H1 (cell line): ENCODE results near the gene EML1. TPM values are rescaled to one million over a fixed set of nuclear protein-coding genes. Genes with fewer than 3 reads are reported as not detected.

Experiments used
- CTCF ChIA-PET: fragments of 300-600 bp; sonication (Branson Sonifier 250); formaldehyde crosslinking; loops from one replicate; lab custom pipeline; 2021; ENCODE audit not compliant: partially characterized antibody; lab: Charles Lee
- POLR2A ChIA-PET: fragments of 300-600 bp; sonication (Branson Sonifier 250); formaldehyde crosslinking; loops from one replicate; lab custom pipeline; 2021; ENCODE audit warnings: inconsistent platforms; ENCODE audit not compliant: partially characterized antibody; lab: Charles Lee
- DNase-seq, 2 experiments: peaks; one replicate each; pipeline versions ENCODE4 v3.0.0 to v3.0.0-alpha.2; 2010 to 2022; ENCODE audit warnings: low spot score in 2 of 2, low read depth in 1 of 2, mixed read lengths in 1 of 2
- FAIRE-seq: peaks from 2 replicates; lab custom pipeline; 2011; peaks lifted over from hg19 to GRCh38; lab: Jason Lieb, UNC
- H2AFZ ChIP-seq: 2 replicates; pipeline ENCODE4 v1.8.1; 2012; ENCODE audit warnings: low read length, inconsistent platforms
- H2AK5ac ChIP-seq: 2 replicates; pipeline ENCODE4 v1.6.1; 2013; ENCODE audit warnings: low read depth, low read length
- H2BK120ac ChIP-seq: replicated peaks from 2 replicates; pipeline ENCODE3; 2013; ENCODE audit warnings: low read depth, low read length, inconsistent platforms
- H2BK12ac ChIP-seq: 2 replicates; pipeline ENCODE4 v1.6.1; 2013; ENCODE audit warnings: low read depth, low read length
- H2BK15ac ChIP-seq: 2 replicates; pipeline ENCODE4 v1.6.1; 2013; ENCODE audit warnings: low read length
- H2BK20ac ChIP-seq: 2 replicates; pipeline ENCODE4 v1.6.1; 2013; ENCODE audit warnings: low read length
- H2BK5ac ChIP-seq: 2 replicates; pipeline ENCODE4 v1.6.1; 2013; ENCODE audit warnings: low read depth, low read length
- H3K14ac ChIP-seq: 2 replicates; pipeline ENCODE4 v1.6.1; 2013; ENCODE audit warnings: inconsistent platforms; ENCODE audit not compliant: insufficient read length
- H3K18ac ChIP-seq: 2 replicates; pipeline ENCODE4 v1.6.1; 2013; ENCODE audit warnings: low read length; ENCODE audit errors: extremely low read depth
- H3K23ac ChIP-seq: 2 replicates; pipeline ENCODE4 v1.6.1; 2013; ENCODE audit warnings: inconsistent platforms; ENCODE audit not compliant: insufficient read length
- H3K23me2 ChIP-seq: 2 replicates; pipeline ENCODE4 v1.6.1; 2013; ENCODE audit warnings: low read depth, low read length
- H3K27ac ChIP-seq: 2 replicates; pipeline ENCODE4 v1.6.1; 2011; ENCODE audit warnings: low read depth, low read length, inconsistent platforms
- H3K27me3 ChIP-seq, 4 experiments: replicated peaks in 1 of 4; 1 replicate in 1 of 4; 2 replicates in 3 of 4; pipeline versions ENCODE4 v1.6.1 to v1.8.1; 2011 to 2013; ENCODE audit warnings: low read length in 3 of 4, mild to moderate bottlenecking in 3 of 4, inconsistent platforms in 2 of 4, mixed read lengths in 2 of 4, moderate library complexity in 1 of 4; ENCODE audit not compliant: control insufficient read depth in 3 of 4, insufficient read depth in 3 of 4; ENCODE audit errors: extremely low read depth in 1 of 4
- H3K36me3 ChIP-seq, 4 experiments: 2 replicates each; pipeline versions ENCODE4 v1.6.1 to v1.8.1; 2011 to 2013; ENCODE audit warnings: mild to moderate bottlenecking in 4 of 4, low read length in 3 of 4, moderate library complexity in 2 of 4, control low read depth in 1 of 4, inconsistent platforms in 1 of 4; ENCODE audit not compliant: insufficient read depth in 4 of 4, control insufficient read depth in 2 of 4
- H3K4ac ChIP-seq: replicated peaks from 2 replicates; pipeline ENCODE3; 2013; ENCODE audit warnings: low read length, low read depth, mixed read lengths, inconsistent platforms; ENCODE audit not compliant: insufficient read length
- H3K4me1 ChIP-seq, 4 experiments: replicated peaks in 1 of 4; 1 replicate in 1 of 4; 2 replicates in 3 of 4; pipeline versions ENCODE4 v1.6.1 to v1.8.1; 2011 to 2013; ENCODE audit warnings: low read length in 3 of 4, inconsistent platforms in 2 of 4, mixed read lengths in 1 of 4; ENCODE audit not compliant: insufficient read depth in 4 of 4, control insufficient read depth in 3 of 4
- H3K4me2 ChIP-seq, 2 experiments: 2 replicates each; pipeline versions ENCODE4 v1.6.1 to v1.8.1; 2011 to 2013; ENCODE audit warnings: low read depth in 2 of 2, low read length in 2 of 2, control low read depth in 1 of 2, inconsistent platforms in 1 of 2, mild to moderate bottlenecking in 1 of 2; ENCODE audit not compliant: insufficient read depth in 1 of 2
- H3K4me3 ChIP-seq, 4 experiments: fragments of 200-600, 300-600 bp in 1 of 4; sonication (generic), shearing (Covaris generic), sonication (Bioruptor Twin) in 1 of 4; 2 replicates each; pipeline versions ENCODE4 v1.5.1 to v1.8.1; 2011 to 2016; ENCODE audit warnings: low read length in 4 of 4, low read depth in 3 of 4, control low read depth in 2 of 4, inconsistent platforms in 2 of 4, mild to moderate bottlenecking in 2 of 4, mixed read lengths in 1 of 4, moderate library complexity in 1 of 4; ENCODE audit not compliant: insufficient read depth in 2 of 4; ENCODE audit errors: extremely low read depth in 1 of 4
- H3K56ac ChIP-seq: replicated peaks from 2 replicates; pipeline ENCODE3; 2013; ENCODE audit warnings: low read depth, mild to moderate bottlenecking, mixed read lengths, low read length, inconsistent platforms; ENCODE audit not compliant: insufficient read length
- H3K79me1 ChIP-seq: 2 replicates; pipeline ENCODE4 v1.6.1; 2013; ENCODE audit warnings: low read depth, low read length, control low read depth
- H3K79me2 ChIP-seq, 2 experiments: 2 replicates each; pipeline versions ENCODE4 v1.6.1 to v1.8.1; 2012 to 2013; ENCODE audit warnings: low read length in 2 of 2, mild to moderate bottlenecking in 2 of 2, inconsistent platforms in 1 of 2; ENCODE audit not compliant: insufficient read depth in 2 of 2, control insufficient read depth in 1 of 2
- H3K9ac ChIP-seq, 4 experiments: replicated peaks in 1 of 4; 1 replicate in 1 of 4; 2 replicates in 3 of 4; pipeline versions ENCODE4 v1.6.1 to v1.8.1; 2011 to 2013; ENCODE audit warnings: low read depth in 3 of 4, low read length in 3 of 4, control low read depth in 2 of 4, mild to moderate bottlenecking in 2 of 4, moderate library complexity in 2 of 4, inconsistent platforms in 1 of 4; ENCODE audit errors: extremely low read depth in 1 of 4
- H3K9me3 ChIP-seq, 2 experiments: 2 replicates each; pipeline versions ENCODE4 v1.6.1 to v1.8.1; 2012 to 2013; ENCODE audit warnings: mild to moderate bottlenecking in 2 of 2, moderate library complexity in 2 of 2, control low read depth in 1 of 2, inconsistent platforms in 1 of 2, low read depth in 1 of 2, low read length in 1 of 2, mixed read lengths in 1 of 2; ENCODE audit not compliant: insufficient read depth in 2 of 2
- H4K20me1 ChIP-seq, 2 experiments: replicated peaks in 1 of 2; 2 replicates each; pipeline versions ENCODE3 to v1.8.1; 2011 to 2013; ENCODE audit warnings: inconsistent platforms in 2 of 2, low read length in 2 of 2, mild to moderate bottlenecking in 1 of 2; ENCODE audit not compliant: insufficient read depth in 2 of 2, control insufficient read depth in 1 of 2
- H4K5ac ChIP-seq: 2 replicates; pipeline ENCODE4 v1.6.1; 2013; ENCODE audit warnings: low read length, low read depth, mixed read lengths, inconsistent platforms; ENCODE audit not compliant: insufficient read length
- H4K8ac ChIP-seq: 2 replicates; pipeline ENCODE4 v1.8.0; 2013; ENCODE audit warnings: mild to moderate bottlenecking, moderate library complexity, low read length, inconsistent platforms; ENCODE audit not compliant: insufficient read depth; ENCODE audit errors: extremely low read depth
- H4K91ac ChIP-seq: replicated peaks from 2 replicates; pipeline ENCODE3; 2013; ENCODE audit warnings: low read length, mixed read lengths, inconsistent platforms; ENCODE audit not compliant: insufficient read length
- CEBPB ChIP-seq: IDR thresholded peaks from 2 replicates; pipeline ENCODE4 v1.6.1; 2012; ENCODE audit warnings: low read depth, low read length
- JUND ChIP-seq: IDR thresholded peaks from 2 replicates; pipeline ENCODE4 v1.6.1; 2011; ENCODE audit warnings: mild to moderate bottlenecking, improper control_type of control experiment, low read length
- SAP30 ChIP-seq: fragments of 300-600 bp; sonication (generic); IDR thresholded peaks from 2 replicates; pipeline ENCODE4 v1.7.1; 2012; ENCODE audit warnings: low read length, moderate library complexity, mild to moderate bottlenecking, inconsistent platforms; ENCODE audit not compliant: insufficient read depth, insufficient replicate concordance
- TBP ChIP-seq: IDR thresholded peaks from 2 replicates; pipeline ENCODE4 v1.6.1; 2011; ENCODE audit warnings: low read depth, low read length, improper control_type of control experiment
- polyA plus RNA-seq, 7 experiments: library from polyadenylated mRNA; depleted of rRNA in 3 of 7; stranded (reverse) in 5 of 7; unstranded in 2 of 7; fragments of >200 nt in 5 of 7; fragments of 200-250 nt in 2 of 7; gene quantifications; 1 replicate in 5 of 7; 2 replicates in 1 of 7; 4 replicates in 1 of 7; pipeline versions ENCODE4 v1.2.1 to v1.2.3, GENCODE V29; 2011 to 2013; ENCODE audit warnings: missing spikeins in 2 of 7, mixed read lengths in 2 of 7
- total RNA-seq: library from RNA; stranded (reverse); fragmentation: NEBNext Ultra II Directional; extraction: Animal tissue kit (Norgen Biotek cat#: 25700); gene quantifications from 2 replicates; pipeline ENCODE4 v1.2.1, GENCODE V29; 2021

EML1 gene
- total and polyA plus RNA-seq, 2 of the 8 experiments (the other 6 are each of a cell fraction or from before 2014, with no cell fraction given), result 11.1 to 24.7 TPM

- no peak for TF ChIP-seq JUND
- no peak for TF ChIP-seq CEBPB
- TF ChIP-seq SAP30, result no peak
- TF ChIP-seq TBP, result no peak
- no peaks in the 10 kb centered on the region for H4K20me1 ChIP-seq
- no peak overlapping the region for H3K4me3 ChIP-seq
- FAIRE-seq, result no peak
- DNase-seq, result no peak
- H2BK120ac ChIP-seq, result no peak overlapping the region
- H3K9me3 ChIP-seq, result peaks cover 0 to 11% of the 10 kb centered on the region in 2 experiments; a peak in 3 of 4 replicates
- no peak overlapping the region for H3K56ac ChIP-seq
- H3K23me2 ChIP-seq, result no peaks in the 10 kb centered on the region
- no peaks in the 10 kb centered on the region for H3K79me2 ChIP-seq
- no peak overlapping the region for H2BK5ac ChIP-seq
- H2AK5ac ChIP-seq, result no peak overlapping the region
- POLR2A ChIA-PET, result no interaction called here
- no peak overlapping the region for H3K23ac ChIP-seq
- no peak overlapping the region for H2BK15ac ChIP-seq
- H3K9ac ChIP-seq, result no peak overlapping the region
- no peak overlapping the region for H2BK12ac ChIP-seq
- H3K4me1 ChIP-seq, result no peaks in the 10 kb centered on the region
- H3K79me1 ChIP-seq, result no peaks in the 10 kb centered on the region
- H2AFZ ChIP-seq, result no peak overlapping the region
- H2BK20ac ChIP-seq, result no peak overlapping the region
- CTCF ChIA-PET, result no interaction called here
- no peak overlapping the region for H3K4ac ChIP-seq
- peaks cover 0 to 26% (median 14%) of the 10 kb centered on the region in 4 experiments; a peak in 5 of 8 replicates for H3K36me3 ChIP-seq
- H3K14ac ChIP-seq, result no peak overlapping the region
- no peak overlapping the region for H4K5ac ChIP-seq
- no peaks in the 10 kb centered on the region for H3K27me3 ChIP-seq
- H4K91ac ChIP-seq, result no peak overlapping the region
- H4K8ac ChIP-seq, result no peak overlapping the region
- no peak overlapping the region for H3K18ac ChIP-seq
- H3K27ac ChIP-seq, result no peak overlapping the region
- no peak overlapping the region for H3K4me2 ChIP-seq
These were observed 109.7 kb downstream of the EML1 start for GRCh38 chr14:99902925-99903324.
